ENCODE measurements around the gene SMIM10L1.

Gene SMIM10L1

DNA sequence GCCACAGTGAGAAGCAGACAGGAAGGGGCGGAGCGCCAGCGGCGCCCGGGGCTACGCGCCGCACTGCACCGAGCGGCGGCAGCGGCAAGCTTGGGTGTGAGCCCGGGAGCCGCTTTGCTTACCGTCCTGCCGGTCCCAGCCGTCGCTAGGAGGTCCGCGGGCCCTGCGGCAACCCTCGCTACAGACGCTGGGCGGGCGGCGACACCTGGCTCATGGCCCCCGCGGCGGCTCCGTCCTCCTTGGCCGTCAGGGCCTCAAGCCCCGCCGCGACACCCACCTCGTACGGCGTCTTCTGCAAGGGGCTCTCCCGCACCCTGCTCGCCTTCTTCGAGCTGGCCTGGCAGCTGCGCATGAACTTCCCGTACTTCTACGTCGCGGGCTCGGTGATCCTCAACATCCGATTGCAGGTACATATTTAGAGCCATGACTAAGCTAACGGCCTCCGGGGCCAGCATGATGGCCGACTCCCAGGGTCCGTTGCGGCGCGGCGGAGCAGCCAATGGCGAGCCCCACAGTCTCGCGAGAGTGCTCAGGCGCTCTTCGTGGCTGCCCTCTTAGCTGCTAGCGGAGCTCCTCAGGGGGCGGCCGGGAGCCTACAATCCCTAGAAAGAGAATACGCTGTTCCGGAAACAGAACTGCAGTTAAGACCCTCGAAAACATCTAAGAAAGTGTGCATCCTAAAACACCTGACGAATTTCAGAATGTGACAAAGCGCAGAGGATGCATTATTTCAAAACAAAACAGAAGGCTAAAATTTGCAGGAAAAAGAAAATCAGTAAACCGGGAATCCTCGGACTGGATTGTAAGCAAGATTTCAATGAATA, at the start of gene SMIM10L1:
SMIM10L1 (plus strand) TSS at position 50 of the 824 bp plus-strand sequence; CDS start at position 213, 163 bp downstream.
- peak; percentile 52 for DNase-seq

DNA sequence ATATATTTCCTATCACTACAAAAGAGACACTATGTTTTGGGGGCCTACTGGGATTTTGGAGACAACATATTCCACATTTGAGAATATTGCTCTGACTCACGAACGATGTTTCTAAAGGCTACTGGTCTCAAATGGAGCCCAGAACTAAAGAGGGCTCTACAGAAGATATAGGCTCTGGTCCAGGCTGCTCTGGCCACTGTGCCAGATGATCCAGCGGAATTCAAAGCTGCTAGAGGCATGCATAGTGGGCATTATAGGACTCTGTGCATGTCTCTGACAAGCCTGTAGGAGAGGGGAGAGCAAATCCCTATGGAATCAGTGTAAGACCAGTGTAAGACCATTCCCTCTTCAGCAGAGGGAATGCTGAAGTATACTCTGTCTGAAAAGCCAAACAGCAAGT, 40.6 kb upstream of the SMIM10L1 start:
- DNase-seq = no peak

DNA sequence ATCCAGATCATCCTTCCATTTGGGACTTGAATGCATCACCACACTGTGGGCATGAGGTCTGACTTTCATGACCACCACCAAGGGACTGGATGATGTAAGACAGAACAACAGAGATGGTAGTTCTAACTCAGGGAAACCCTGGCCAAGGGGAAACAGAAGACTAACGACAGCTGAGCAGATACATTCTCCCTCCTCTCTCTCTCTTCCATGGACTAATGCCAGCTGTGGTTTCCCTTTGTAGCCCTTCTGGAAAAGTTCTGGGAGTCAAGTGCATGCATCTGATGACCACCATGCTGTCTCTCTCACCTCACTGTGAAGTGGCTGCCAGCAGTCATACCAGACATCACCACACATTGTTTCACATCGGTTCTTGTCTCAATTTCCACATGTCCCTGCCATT, 40.0 kb upstream of the SMIM10L1 start:
- DNase-seq = no peak

DNA sequence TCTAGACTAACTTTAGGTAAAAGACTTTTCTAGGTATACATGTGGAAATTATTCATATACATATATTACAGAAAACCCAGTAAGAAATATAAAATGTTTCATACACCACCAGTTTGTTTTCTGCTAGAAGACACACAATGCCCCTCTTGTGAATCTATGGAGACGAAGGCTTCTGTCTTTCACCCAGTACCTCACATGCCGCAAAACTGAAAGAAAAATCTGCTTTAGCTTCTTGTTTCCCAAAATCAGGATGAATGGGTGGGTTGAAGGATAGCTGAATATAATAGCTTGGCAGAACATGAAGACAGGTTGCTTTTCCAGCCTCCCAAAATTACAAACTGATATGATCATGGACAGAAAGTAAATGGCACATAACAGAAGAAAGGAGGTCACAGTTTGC, 37.8 kb upstream of the SMIM10L1 start:
- DNase-seq = no peak

DNA sequence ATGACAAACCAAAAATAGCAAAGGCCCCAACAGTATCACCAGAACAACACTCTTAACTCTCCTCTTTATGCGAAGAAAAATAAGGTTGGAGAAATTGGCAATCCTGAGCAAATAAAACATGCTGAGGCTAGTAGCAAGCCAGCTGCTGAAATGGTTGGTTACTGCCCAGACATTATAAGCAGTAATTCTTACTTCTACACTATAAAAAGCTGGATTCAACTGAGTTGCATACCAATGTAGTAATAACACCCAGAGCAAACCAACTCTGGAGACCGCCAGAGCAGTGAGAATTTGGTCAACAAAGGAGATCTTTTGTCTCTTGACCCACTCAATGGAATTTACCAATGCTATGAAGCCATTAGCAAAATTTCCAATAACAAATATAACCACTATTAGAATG, 37.2 kb upstream of the SMIM10L1 start:
- no peak for DNase-seq

DNA sequence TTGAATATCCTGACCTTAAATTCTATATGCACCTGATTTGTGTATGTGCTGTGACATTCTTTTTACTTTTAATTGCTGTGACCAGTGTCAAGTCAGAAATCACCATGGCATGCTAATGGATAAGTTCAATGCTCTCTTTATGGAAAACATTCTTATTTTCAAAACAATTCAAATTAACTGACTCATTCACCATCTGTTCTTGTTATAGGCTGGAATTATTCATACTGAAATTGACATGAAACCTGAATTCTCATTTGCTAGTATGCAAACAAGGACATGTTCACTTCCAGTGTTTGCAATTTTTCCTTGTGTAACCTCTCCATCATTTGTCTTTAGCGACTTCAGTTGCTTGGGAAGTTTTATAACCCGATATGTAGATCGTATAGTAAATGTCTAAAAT, 36.7 kb upstream of the SMIM10L1 start, which contains the start of gene TAS2R30:
TAS2R30 (minus strand) TSS at position 340 of the 400 bp plus-strand sequence. CDS start 400 bp downstream, outside the sequence.
- no peak for DNase-seq

DNA sequence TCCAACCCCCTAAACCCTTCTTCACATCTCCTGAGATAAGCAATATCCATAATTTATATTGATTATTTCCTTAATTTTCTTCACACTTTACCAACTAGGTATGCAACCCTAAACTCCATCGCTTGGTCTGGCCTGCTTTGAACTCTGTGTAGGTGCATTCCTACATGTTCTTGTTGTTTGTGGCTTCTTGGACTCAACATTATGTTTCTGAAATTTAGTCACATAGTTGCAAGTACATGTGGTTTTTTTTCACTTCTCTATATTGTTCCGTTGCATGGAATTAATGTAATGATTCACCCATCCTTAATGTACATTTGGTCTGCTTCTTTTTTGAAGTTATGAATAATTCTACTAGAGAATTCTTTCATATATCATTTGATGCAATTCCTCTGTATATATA, 34.9 kb upstream of the SMIM10L1 start:
- DNase-seq = no peak

DNA sequence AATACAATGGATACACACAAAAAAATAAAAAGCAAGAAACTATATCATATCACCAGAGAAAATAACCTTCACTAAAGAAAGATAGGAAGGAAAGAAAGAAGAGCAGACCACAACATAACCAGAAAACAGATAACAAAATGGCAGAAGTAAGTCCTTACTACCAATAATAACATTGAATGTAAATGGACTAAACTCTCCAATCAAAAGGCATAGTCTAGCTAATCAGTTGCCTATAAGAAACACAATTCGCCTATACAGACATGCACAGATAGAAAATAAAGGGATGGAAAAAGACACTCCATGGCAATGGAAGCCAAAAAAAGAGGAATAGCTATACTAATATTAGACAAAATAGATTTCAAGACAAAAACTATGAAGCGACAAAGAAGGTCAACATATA, 27.6 kb upstream of the SMIM10L1 start:
- no peak for DNase-seq

DNA sequence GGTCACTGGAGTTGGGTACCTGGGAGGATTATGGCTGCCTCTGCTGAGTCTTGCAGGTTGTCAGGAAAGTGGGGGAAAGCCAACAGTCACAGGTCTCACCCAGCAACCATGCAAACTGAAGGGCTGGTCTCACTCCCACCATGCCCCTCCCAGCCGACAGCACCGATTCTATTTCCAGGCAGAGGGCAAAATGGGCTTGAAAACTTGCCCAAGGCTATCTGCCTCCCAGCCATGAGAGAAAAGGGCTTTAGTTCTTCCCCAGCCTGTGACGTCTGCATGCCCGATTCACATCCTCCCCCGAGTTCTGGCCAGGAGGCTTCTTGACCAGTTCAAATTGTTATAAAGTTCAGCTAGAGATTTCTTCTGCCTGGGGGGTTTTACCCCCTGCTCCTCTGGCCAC, 26.7 kb upstream of the SMIM10L1 start:
- DNase-seq = no peak

DNA sequence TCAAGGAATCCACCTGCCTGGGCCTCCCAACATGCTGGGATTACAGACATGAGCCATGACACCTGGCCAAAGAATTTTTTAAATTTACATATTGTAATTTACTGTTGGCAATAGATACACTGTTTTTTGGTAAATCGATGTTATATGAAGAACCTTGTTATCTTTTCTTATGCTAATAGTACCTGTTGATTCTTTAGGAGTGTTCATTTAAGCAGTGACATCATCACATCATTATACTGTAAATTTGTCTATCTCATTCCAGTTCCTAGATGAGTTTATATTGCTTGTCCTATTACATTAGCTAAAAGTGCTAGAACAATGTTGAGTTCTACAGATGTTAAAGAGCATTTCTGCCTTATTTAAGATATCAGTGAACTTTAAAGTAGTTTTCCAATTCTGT, 23.6 kb upstream of the SMIM10L1 start:
- DNase-seq = no peak

DNA sequence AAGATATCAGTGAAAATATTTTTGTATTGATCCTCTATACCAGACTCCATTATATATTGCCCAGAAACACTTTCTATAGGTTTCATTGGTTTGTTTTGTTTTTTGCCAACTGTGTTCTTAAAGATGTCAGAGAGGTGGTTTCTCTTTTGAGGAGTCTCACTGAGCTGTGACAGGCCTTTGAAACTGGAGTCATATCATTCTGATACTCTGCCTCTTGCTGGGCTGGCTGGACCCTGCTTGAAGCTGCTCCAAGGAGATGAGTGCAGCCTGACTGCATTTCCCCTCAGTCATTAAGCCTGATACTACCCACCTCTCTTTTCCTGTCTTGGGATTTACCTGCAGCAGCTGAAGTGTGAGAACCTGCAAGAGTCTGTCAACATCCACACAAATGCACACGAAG, 20.2 kb upstream of the SMIM10L1 start:
- no peak for DNase-seq

DNA sequence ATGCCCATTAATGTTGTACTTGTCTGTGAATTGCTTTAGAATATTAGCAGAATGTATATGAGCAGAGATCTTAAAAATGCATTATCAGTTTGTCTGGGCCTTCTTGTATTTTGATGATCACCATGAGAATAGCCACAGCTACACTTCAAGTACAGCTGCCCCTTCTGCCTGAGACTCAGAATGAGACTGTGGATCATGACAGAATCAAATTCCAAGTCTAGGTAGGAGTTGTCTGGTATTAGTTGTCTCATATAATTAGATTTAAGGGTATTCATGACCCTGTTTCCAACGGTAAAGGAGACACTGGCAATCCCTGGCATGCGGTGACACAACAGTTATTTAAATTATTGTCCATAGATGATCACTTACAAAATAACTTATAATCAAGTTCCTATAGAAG, 18.3 kb upstream of the SMIM10L1 start:
- no peak for DNase-seq

DNA sequence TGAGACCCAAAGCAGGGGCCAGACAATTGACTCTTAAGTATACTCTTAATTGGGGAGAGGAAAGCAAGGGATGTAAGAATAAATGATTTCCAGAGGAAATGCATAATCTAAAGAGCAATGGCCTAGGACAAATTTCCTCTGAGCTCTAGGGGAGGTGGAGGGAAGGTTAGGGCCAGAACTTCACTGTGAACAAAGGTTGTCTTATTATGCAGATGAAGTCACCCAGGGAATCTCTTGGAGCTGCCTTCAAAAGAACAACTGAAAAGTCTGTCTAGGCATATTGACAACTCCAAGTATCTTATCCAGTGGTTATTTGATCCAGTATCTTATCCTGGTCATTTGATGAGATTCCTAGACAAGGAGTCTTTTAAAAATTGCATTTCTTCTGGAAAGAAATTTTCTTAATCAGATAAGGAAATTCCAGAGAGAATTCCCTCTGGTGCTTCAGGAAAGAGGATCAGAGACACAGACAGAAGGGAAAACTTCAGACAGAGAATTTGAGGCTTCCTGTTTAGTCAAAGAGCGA, 16.5 kb upstream of the SMIM10L1 start:
- no peak for DNase-seq

DNA sequence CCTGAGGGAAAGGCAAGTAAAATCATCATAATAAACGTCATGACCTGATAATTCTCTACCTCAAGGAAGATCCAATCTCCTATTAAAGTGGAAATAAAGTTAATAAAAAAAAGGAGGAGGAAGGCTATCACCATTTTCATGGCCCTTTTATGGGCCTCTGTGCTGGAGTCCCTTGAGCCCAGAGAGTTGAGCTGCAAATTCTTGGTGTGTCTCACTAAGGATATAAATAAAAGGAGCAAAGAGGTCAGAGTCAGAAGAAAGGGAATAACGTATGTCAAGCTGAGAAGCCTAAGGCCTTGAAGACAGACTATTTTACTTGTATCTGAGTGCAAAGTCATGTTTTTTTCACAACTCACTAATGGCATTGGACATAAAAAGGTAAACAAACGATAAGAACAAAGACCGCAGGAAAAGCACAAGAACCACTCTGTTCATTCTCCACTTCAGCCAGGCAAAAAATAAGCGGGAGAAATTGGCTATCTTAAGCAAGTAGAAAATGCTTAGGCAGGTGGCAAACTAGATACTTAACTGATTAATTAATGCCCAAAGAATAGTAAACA, 12.0 kb upstream of the SMIM10L1 start:
- no peak for DNase-seq

DNA sequence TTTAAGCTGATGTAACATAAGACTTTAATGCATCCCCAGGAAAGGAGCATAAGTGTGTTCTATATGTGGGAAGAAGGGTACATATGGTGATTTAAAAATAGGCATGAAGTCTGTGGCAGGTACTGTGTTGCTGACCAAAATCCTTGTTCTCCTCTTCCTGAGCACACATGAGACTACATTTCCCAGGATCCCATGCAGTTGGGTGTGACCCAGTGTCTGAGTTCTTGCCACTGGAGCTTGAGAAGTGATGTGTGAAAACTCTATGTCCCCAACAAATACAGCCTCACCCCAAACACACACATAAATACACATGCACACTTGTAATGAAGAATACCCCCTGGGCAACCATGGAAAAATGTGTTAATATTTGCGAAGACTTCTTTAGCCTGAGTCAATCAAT, 8.5 kb upstream of the SMIM10L1 start:
- DNase-seq = no peak

DNA sequence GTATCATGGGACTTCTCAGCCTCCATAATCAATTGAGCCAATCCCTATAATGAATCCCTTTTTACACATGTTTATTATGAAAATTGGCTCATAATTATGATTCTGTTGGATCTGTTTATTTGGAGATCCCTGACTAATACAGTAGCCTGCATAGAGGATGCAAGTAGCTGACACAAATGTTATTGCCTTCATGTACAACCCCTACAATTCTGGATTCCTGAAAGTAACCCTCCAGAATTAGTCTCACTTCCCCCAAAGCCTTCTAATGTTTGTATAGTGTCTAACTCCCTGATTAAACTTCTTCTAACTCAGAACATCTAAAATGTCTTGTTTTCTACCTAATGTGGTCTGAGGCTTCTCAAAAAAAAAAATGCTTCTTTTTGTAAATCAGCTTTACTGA, 6.6 kb upstream of the SMIM10L1 start:
- DNase-seq = no peak

DNA sequence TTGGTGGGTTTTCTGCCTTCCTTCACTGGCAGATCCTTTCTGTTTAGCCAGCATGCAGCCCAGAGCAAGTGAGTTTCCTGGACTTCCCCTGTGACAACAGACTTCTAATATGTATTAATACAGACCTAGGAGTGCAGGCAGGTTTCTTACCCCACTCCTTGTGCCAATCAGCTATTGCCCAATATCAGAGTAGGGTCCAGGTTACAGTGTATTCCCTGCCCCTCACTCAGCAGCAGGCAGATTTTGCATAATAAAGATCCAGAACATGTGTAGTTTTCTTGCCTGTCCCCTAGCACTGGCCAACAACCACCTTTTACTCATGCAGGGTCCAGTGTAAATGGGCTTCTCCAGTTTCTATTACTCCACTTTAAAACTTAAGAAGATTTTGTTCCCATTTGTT, 4.7 kb upstream of the SMIM10L1 start:
- no peak for DNase-seq

DNA sequence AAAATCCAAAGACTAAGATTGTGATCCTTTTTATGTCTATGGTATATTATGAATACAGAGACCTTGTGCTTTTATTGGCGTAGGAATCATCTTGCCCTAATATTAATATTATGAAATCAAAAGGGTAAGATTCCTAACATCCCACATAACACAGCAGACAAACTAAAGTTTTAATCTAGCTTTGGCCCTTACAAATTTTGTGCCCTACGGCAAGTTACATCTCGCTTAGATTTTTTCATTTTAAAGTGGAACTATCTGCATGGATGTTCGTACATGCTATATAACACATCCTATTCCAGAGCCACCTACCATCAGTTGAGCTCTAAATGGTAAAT, 217 bp upstream of the SMIM10L1 start:
- DNase-seq = no peak

DNA sequence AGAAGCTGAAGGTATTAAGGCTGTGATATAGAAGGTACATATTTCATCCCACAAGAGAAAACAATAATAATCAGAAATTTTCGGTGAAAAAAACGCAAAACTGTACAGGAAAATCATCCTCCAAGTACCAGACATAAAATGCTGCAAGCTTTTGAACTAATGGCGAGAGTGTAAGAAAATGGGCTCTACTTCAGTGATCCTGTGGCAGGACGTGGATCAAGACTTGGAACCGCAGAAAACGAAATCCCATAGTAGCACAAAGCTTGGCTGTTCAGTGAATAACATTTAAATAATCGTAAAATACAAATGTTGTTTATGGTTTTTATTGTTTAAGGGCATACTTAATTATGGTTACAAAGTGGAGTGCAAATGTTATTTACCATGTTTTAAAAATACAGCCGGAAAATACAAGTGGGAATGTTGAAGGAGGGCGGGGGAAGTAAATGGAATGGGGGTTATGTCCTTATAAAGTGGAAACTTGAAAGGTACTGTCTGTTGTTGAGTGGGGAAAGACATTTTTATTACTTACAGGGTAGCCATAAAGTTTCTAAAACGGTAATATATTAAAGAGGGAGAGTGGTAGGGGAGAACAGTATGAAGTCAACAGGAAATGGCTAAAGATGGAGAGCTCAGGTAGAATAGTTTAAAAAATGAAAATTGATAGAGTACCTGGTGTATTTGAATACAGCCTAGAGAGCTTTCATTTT, 1.1 kb downstream of the SMIM10L1 start:
- no peak for DNase-seq

DNA sequence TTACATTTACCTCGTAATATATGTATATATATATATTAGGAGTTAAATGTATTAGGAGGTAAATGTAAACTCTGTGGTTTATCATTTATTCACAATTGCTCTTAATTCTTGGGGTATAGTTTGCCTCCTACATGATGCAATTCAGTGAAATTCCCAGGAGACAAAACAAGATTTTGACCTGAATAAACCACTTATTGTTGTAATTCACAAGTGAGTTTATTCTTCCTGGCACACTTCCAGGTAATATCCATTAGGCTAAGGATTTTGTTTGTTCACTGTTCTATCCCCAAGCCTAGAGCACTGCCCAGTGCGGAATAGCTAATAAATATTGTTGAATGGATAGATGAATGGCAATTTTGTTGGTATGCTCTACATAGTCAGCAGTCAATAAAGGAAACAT, 3.0 kb downstream of the SMIM10L1 start:
- no peak for DNase-seq

DNA sequence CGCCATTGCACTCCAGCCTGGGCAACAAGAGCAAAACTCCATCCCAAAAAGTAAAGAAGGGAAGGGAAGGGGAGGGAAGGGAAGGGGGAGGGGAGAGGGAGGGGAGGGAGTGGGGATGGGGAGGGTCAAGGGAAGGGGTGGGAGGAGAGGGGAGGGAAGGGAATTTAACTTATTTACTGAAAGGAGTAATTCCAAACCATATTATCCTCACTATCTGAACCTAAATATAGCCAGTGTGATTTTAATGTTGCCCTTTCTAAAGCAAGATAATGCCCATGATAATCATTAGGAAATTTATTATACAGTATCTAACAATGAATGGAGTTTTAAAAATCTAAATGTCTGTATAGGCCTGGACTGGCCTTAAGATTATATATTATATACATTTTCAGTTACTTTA, 7.3 kb downstream of the SMIM10L1 start:
- no peak for DNase-seq

DNA sequence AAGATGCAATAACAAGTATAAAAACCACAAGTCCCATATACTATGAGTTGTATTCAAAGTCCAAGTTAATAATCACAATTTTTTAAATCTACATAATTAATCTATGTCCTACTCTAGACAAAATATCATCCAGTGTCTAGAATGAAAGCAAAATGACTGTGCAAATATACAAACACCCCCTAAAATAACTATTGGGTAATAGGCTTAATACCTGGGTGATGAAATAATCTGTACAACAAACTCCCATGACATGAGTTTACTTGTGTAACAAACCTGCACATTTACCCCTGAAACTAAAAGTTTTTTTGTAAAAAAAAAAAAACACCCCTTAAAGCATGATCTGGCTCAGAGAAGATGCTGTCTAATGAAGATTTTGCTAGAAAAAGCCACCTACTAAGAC, 11.5 kb downstream of the SMIM10L1 start:
- no peak for DNase-seq

DNA sequence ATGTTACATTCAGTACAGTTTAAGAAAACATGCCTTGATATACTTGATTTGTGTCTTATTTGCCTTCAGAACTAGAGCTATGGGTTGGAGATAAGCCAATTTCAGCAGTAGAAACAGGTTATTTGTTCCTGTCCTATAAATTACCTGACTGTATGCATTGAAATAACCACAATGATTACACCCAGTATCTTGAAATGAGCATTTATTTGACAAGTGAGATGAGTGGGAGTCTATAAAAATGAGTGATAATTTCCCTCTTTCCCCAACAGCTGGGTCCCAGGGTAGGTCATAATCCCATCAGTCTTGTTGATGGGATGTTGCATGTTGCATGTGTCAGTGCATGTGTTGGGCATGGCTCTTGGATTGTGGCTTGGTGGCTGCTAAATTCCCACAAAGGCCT, 12.0 kb downstream of the SMIM10L1 start:
- no peak for DNase-seq

DNA sequence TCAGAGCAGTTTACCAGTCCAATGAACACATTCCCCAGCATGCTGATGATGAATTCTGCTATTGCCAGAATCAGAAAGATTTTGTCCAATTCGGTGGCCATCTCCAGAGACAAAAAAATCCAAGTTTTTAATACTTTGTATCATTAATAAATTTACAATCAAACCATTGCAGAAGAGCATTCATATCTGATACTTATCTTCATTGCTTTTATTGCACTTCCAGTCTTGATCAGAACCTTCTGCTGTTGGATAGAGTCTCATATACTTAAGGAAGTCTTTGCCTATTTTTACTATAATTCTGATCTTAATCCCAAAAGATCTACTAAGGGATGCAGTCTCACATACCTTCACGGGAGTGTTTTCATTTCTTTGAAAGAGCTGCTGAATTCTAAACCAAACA, 15.8 kb downstream of the SMIM10L1 start, which contains the start of gene TAS2R42:
TAS2R42 (minus strand) TSS at position 101 of the 400 bp plus-strand sequence; CDS start at position 101, 0 bp downstream.
- no peak for DNase-seq

All from NCI-H187 treated with DMSO at 0.1 percent for 48 hours (cell line).